ENCODE results near the gene CHPF2.
A peak's percentile ranks its signal among the peaks of the same experiment; 100 is the strongest.

Gene CHPF2

GRCh38 chr7:151235091-151235787 is 3.0 kb downstream of the CHPF2 start:
- no peak for DNase-seq (ENCODE audit: low read depth)

GRCh38 chr7:151236406-151236805 is 4.1 kb downstream of the CHPF2 start:
- DNase-seq (ENCODE audit: low read depth), result no peak

GRCh38 chr7:151237244-151238189 is 5.2 kb downstream of the CHPF2 start:
- no peak for DNase-seq (ENCODE audit: low read depth)

- DNase-seq (ENCODE audit: low read depth), result no peak
These were observed 6.0 kb downstream of the CHPF2 start for GRCh38 chr7:151238190-151238810.

- DNase-seq (ENCODE audit: low read depth), result no peak
These were observed 6.9 kb downstream of the CHPF2 start for GRCh38 chr7:151238924-151239836.

GRCh38 chr7:151239837-151240459 is 7.7 kb downstream of the CHPF2 start:
- DNase-seq (ENCODE audit: low read depth), result no peak

GRCh38 chr7:151240536-151240935 is 8.3 kb downstream of the CHPF2 start:
- DNase-seq (ENCODE audit: low read depth), result no peak

GRCh38 chr7:151240942-151241754 is 8.9 kb downstream of the CHPF2 start:
- no peak for DNase-seq (ENCODE audit: low read depth)

- no peak for DNase-seq (ENCODE audit: low read depth)
These were observed 9.4 kb downstream of the CHPF2 start for GRCh38 chr7:151241755-151242096.

- no peak for DNase-seq (ENCODE audit: low read depth)
These were observed 10.1 kb downstream of the CHPF2 start for GRCh38 chr7:151242159-151243044.

- no peak for DNase-seq (ENCODE audit: low read depth)
These were observed 10.7 kb downstream of the CHPF2 start for GRCh38 chr7:151243045-151243349.

- no peak for DNase-seq (ENCODE audit: low read depth)
These were observed 11.3 kb downstream of the CHPF2 start for GRCh38 chr7:151243408-151244195.

GRCh38 chr7:151244196-151244840 is 12.0 kb downstream of the CHPF2 start:
- DNase-seq (ENCODE audit: low read depth), result no peak

- DNase-seq (ENCODE audit: low read depth), result no peak
These were observed 12.6 kb downstream of the CHPF2 start for GRCh38 chr7:151244841-151245346.

- DNase-seq (ENCODE audit: low read depth), result peak; percentile 40
These were observed 13.2 kb downstream of the CHPF2 start for GRCh38 chr7:151245360-151246101.

GRCh38 chr7:151246102-151246850 is 14.0 kb downstream of the CHPF2 start:
- DNase-seq (ENCODE audit: low read depth), result no peak

Data from stimulated activated CD8-positive, alpha-beta memory T cell treated with anti-CD3 and anti-CD28 coated beads, Interleukin-15, amount 100 ng/mL, for 24 hours (primary cell).